OCI-LY7 (cell line): ENCODE results near the gene API5. TPM values are rescaled to one million over a fixed set of nuclear protein-coding genes. Genes with fewer than 3 reads are reported as not detected.
"Not testable (repeated sequence)": the region's sequence is repeated elsewhere in the genome, so short reads cannot be mapped to it uniquely, and the experiment has no call there.

Experiments
- BruUV-seq: library from RNA; stranded (reverse); fragments of 400-500 nt; replicated peaks from 2 replicates; lab custom pipeline; 2021; lab: Mats Ljungman, UMichigan
- CTCF ChIA-PET: fragments of 300-600 bp; sonication (Branson Sonifier 250); formaldehyde crosslinking; loops from one replicate; lab custom pipeline; 2022; ENCODE audit warnings: antibody characterized with exemption; ENCODE audit not compliant: unreplicated experiment; lab: Charles Lee
- POLR2A ChIA-PET: fragments of 300-600 bp; sonication (Branson Sonifier 250); formaldehyde crosslinking; loops from one replicate; lab custom pipeline; 2022; ENCODE audit warnings: antibody characterized with exemption; lab: Charles Lee
- DNase-seq: peaks from one replicate; pipeline ENCODE4 v3.0.0-alpha.2; 2015; ENCODE audit warnings: low spot score
- H2AFZ ChIP-seq: fragments of 200-600 bp; sonication (generic), shearing (Covaris generic); 2 replicates; pipeline ENCODE4 v1.6.1; 2014; ENCODE audit warnings: mild to moderate bottlenecking, antibody characterized with exemption, low read length, moderate library complexity
- H3K27ac ChIP-seq: fragments of 200-600 bp; sonication (generic); 2 replicates; pipeline ENCODE4 v1.5.1; 2014; ENCODE audit warnings: mixed run types, low read depth, mild to moderate bottlenecking, moderate library complexity, low read length, inconsistent platforms; ENCODE audit not compliant: poor library complexity, severe bottlenecking
- H3K36me3 ChIP-seq: fragments of 200-600 bp; sonication (generic); 2 replicates; pipeline ENCODE4 v1.6.1; 2014; ENCODE audit warnings: mild to moderate bottlenecking, antibody characterized with exemption, low read length, moderate library complexity, mixed read lengths; ENCODE audit not compliant: insufficient read depth
- H3K4me1 ChIP-seq: fragments of 200-600 bp; sonication (generic); 2 replicates; pipeline ENCODE4 v1.5.1; 2014; ENCODE audit warnings: mild to moderate bottlenecking, low read length; ENCODE audit not compliant: insufficient read depth, poor library complexity, severe bottlenecking
- H3K4me2 ChIP-seq: fragments of 200-600 bp; sonication (generic); 2 replicates; pipeline ENCODE4 v1.6.1; 2014; ENCODE audit warnings: mild to moderate bottlenecking, low read length
- H3K4me3 ChIP-seq: fragments of 200-600 bp; sonication (generic); 2 replicates; pipeline ENCODE4 v1.5.1; 2014; ENCODE audit warnings: mild to moderate bottlenecking, low read depth, low read length; ENCODE audit not compliant: poor library complexity, severe bottlenecking
- H3K79me2 ChIP-seq: fragments of 200-600 bp; sonication (generic); 2 replicates; pipeline ENCODE4 v1.6.1; 2016; ENCODE audit warnings: low read depth, mild to moderate bottlenecking, low read length, moderate library complexity, mixed read lengths; ENCODE audit not compliant: insufficient read depth
- H3K9me2 ChIP-seq: fragments of 200-600 bp; sonication (generic); 2 replicates; pipeline ENCODE4 v1.6.1; 2016; ENCODE audit warnings: mild to moderate bottlenecking, low read length, mixed read lengths; ENCODE audit not compliant: insufficient read depth
- H3K9me3 ChIP-seq: fragments of 200-600 bp; sonication (generic); 2 replicates; pipeline ENCODE4 v1.6.1; 2014; ENCODE audit warnings: mild to moderate bottlenecking, mixed run types, low read length, mixed read lengths
- H4K20me1 ChIP-seq: fragments of 200-600 bp; sonication (generic); 2 replicates; pipeline ENCODE4 v1.6.1; 2014; ENCODE audit warnings: mild to moderate bottlenecking, antibody characterized with exemption, low read length, moderate library complexity, mixed read lengths; ENCODE audit not compliant: insufficient read depth
- EZH2phosphoT487 ChIP-seq: fragments of 200-600 bp; sonication (generic); IDR thresholded peaks from 2 replicates; pipeline ENCODE4 v1.6.1; 2018; ENCODE audit warnings: low read depth, borderline replicate concordance, mild to moderate bottlenecking, mixed run types, antibody characterized with exemption, low read length, moderate library complexity, mixed read lengths
- intact Hi-C: fragments of 100-400 bp; cut with micrococcal nuclease; formaldehyde crosslinking; loops from one replicate; pipeline ENCODE4 v1.10.0; 2022; ENCODE audit not compliant: unreplicated experiment
- total RNA-seq, 2 experiments: library from RNA; depleted of rRNA in 1 of 2; stranded (reverse); fragments of >200 nt in 1 of 2; shearing (Covaris generic) in 1 of 2; gene quantifications; 2 replicates each; pipeline ENCODE4 v1.2.3, GENCODE V29; 2014 to 2022
- TF ChIP-seq, protein P1 (sequence below): fragments of 200-600 bp; sonication (generic); conservative IDR thresholded peaks from 2 replicates; pipeline ENCODE4 v1.5.1; 2014; ENCODE audit warnings: mild to moderate bottlenecking, antibody characterized with exemption, low read length, moderate library complexity, mixed read lengths

API5 gene
- total RNA-seq, 2 experiments from 2014 or later = 71.1 to 141 TPM

DNA sequence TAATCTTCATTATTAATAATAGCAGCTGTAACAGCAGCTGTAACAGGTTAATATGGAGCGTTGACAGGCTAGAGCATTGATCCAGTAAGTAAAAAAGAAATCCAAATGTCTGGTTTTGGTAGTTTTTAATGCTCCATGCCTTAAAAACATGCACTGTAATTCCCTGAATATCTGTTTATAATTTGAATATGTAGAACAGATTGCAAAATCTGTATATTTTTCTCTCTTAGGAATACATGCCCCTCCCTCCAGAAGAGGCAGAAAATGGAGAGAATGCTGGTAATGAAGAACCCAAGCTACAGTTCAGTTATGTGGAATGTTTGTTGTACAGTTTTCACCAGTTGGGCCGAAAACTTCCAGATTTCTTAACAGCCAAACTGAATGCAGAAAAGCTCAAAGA is 16.7 kb downstream of the API5 start:
- no peaks in the 10 kb centered on the region for H3K9me3 ChIP-seq
- H3K79me2 ChIP-seq = no peaks in the 10 kb centered on the region
- TF ChIP-seq EZH2phosphoT487 = no peak
- TF ChIP-seq, protein P1, sequence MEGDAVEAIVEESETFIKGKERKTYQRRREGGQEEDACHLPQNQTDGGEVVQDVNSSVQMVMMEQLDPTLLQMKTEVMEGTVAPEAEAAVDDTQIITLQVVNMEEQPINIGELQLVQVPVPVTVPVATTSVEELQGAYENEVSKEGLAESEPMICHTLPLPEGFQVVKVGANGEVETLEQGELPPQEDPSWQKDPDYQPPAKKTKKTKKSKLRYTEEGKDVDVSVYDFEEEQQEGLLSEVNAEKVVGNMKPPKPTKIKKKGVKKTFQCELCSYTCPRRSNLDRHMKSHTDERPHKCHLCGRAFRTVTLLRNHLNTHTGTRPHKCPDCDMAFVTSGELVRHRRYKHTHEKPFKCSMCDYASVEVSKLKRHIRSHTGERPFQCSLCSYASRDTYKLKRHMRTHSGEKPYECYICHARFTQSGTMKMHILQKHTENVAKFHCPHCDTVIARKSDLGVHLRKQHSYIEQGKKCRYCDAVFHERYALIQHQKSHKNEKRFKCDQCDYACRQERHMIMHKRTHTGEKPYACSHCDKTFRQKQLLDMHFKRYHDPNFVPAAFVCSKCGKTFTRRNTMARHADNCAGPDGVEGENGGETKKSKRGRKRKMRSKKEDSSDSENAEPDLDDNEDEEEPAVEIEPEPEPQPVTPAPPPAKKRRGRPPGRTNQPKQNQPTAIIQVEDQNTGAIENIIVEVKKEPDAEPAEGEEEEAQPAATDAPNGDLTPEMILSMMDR = no peak
- H2AFZ ChIP-seq = no peak overlapping the region
- DNase-seq = no peak
- no peak overlapping the region for H3K4me3 ChIP-seq
- no peaks in the 10 kb centered on the region for H3K9me2 ChIP-seq
- peaks cover 99% of the 10 kb centered on the region for H3K36me3 ChIP-seq
- no peak overlapping the region for H3K4me2 ChIP-seq
- no peaks in the 10 kb centered on the region for H3K4me1 ChIP-seq
- no peak overlapping the region for H3K27ac ChIP-seq
- BruUV-seq = no TSS peak
- ChIA-PET CTCF (no interaction called here), POLR2A (interaction anchor here (0.6 to 2.9 kb wide), 4 partner anchors 11 to 68 kb away, joined by 3 to 11 read pairs (median 5); partner anchors contain the start of gene API5)
- intact Hi-C loops = no loop called here
- H4K20me1 ChIP-seq = no peaks in the 10 kb centered on the region

DNA sequence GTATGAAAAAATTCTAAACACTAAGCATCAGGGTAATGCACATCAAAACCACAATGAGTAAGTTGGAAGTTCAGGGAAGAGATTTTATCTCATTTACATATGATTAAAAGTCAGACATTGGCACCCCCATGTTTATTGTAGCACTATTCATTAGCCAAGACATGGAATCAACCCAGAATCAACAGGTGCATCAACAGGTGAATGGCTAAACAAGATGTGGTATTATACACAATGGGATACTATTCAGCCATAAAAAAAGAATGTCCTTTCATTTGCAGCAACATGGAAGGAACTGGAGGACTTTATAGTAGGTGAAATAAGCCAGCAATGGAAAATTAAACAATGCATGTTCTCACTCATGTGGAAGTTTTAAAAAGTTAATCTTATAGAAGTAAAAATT is 29.4 kb downstream of the API5 start:
- intact Hi-C loops = no loop called here
- no peak overlapping the region for H3K27ac ChIP-seq
- H2AFZ ChIP-seq = no peak overlapping the region
- no peak overlapping the region for H3K4me3 ChIP-seq
- no peaks in the 10 kb centered on the region for H3K79me2 ChIP-seq
- no peak overlapping the region for H3K4me2 ChIP-seq
- TF ChIP-seq EZH2phosphoT487 = no peak
- TF ChIP-seq, protein P1 = no peak
- ChIA-PET CTCF (no interaction called here), POLR2A (interaction anchor here (1.8 kb wide), 1 partner anchor 17 kb away, joined by 5 read pairs; the partner anchor contains the start of gene TTC17)
- no peaks in the 10 kb centered on the region for H3K9me2 ChIP-seq
- peaks cover 61% of the 10 kb centered on the region for H3K36me3 ChIP-seq
- BruUV-seq = no TSS peak
- no peak for DNase-seq
- H3K4me1 ChIP-seq = no peaks in the 10 kb centered on the region
- no peaks in the 10 kb centered on the region for H3K9me3 ChIP-seq
- no peaks in the 10 kb centered on the region for H4K20me1 ChIP-seq

DNA sequence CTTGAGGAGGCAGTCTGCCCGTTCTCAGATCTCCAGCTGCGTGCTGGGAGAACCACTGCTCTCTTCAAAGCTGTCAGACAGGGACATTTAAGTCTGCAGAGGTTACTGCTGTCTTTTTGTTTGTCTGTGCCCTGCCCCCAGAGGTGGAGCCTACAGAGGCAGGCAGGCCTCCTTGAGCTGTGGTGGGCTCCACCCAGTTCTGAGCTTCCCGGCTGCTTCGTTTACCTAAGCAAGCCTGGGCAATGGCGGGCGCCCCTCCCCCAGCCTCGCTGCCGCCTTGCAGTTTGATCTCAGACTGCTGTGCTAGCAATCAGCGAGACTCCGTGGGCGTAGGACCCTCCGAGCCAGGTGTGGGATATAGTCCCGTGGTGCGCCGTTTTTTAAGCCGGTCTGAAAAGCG is 39.6 kb downstream of the API5 start:
- POLR2A ChIA-PET, H4K20me1 ChIP-seq, H3K36me3 ChIP-seq, H3K9me3 ChIP-seq, H2AFZ ChIP-seq, intact Hi-C loops, H3K9me2 ChIP-seq, H3K4me2 ChIP-seq, H3K27ac ChIP-seq, DNase-seq, BruUV-seq, CTCF ChIA-PET, H3K4me1 ChIP-seq, H3K79me2 ChIP-seq, H3K4me3 ChIP-seq: not testable (repeated sequence)
